Astrocyte (in vitro differentiated cells and primary cell): ENCODE data around the gene SMIM28. TPM values are rescaled to one million over a fixed set of nuclear protein-coding genes. Genes with fewer than 3 reads are reported as not detected.

Source experiments
- DNase-seq: peaks from one replicate; pipeline ENCODE4 v3.0.0-alpha.2; 2010; ENCODE audit warnings: low read depth
- FAIRE-seq: peaks from 2 replicates; lab custom pipeline; 2011; peaks lifted over from hg19 to GRCh38; lab: Jason Lieb, UNC
- H2AFZ ChIP-seq: 2 replicates; pipeline ENCODE4 v1.6.0; 2012; ENCODE audit warnings: low read depth, low read length, inconsistent platforms
- H3K27ac ChIP-seq: 2 replicates; pipeline ENCODE4 v1.5.1; 2011; ENCODE audit warnings: low read depth, low read length, inconsistent platforms
- H3K27me3 ChIP-seq: 2 replicates; pipeline ENCODE4 v1.6.0; 2011; ENCODE audit warnings: low read length, inconsistent platforms; ENCODE audit not compliant: insufficient read depth
- H3K36me3 ChIP-seq: 2 replicates; pipeline ENCODE4 v1.5.1; 2011; ENCODE audit warnings: low read length, inconsistent platforms; ENCODE audit not compliant: insufficient read depth
- H3K4me1 ChIP-seq: 2 replicates; pipeline ENCODE4 v1.5.1; 2011; ENCODE audit warnings: low read length, inconsistent platforms; ENCODE audit not compliant: insufficient read depth
- H3K4me2 ChIP-seq: 2 replicates; pipeline ENCODE4 v1.6.0; 2012; ENCODE audit warnings: low read length, inconsistent platforms
- H3K4me3 ChIP-seq: 2 replicates; pipeline ENCODE4 v1.5.1; 2011; ENCODE audit warnings: low read depth, mild to moderate bottlenecking, low read length, inconsistent platforms; ENCODE audit not compliant: insufficient read depth
- H3K79me2 ChIP-seq: 2 replicates; pipeline ENCODE4 v1.6.0; 2012; ENCODE audit warnings: mild to moderate bottlenecking, low read length, inconsistent platforms; ENCODE audit not compliant: insufficient read depth
- H3K9ac ChIP-seq: 2 replicates; pipeline ENCODE4 v1.6.0; 2012; ENCODE audit warnings: mild to moderate bottlenecking, low read length, inconsistent platforms
- H3K9me3 ChIP-seq: 2 replicates; pipeline ENCODE4 v1.5.1; 2012; ENCODE audit warnings: low read depth, mild to moderate bottlenecking, low read length, inconsistent platforms; ENCODE audit not compliant: insufficient read depth
- H4K20me1 ChIP-seq: 2 replicates; pipeline ENCODE4 v1.6.0; 2012; ENCODE audit warnings: low read length, inconsistent platforms; ENCODE audit not compliant: insufficient read depth
- H3K27ac Mint-ChIP-seq: one replicate; pipeline ENCODE4 v1.8.0; 2021; ENCODE audit warnings: mild to moderate bottlenecking, mixed read lengths; ENCODE audit not compliant: unreplicated experiment
- H3K27me3 Mint-ChIP-seq: one replicate; pipeline ENCODE4 v1.8.0; 2021; ENCODE audit warnings: low read depth, mixed read lengths; ENCODE audit not compliant: unreplicated experiment
- H3K36me3 Mint-ChIP-seq: one replicate; pipeline ENCODE4 v1.8.0; 2021; ENCODE audit warnings: low read depth, mixed read lengths; ENCODE audit not compliant: unreplicated experiment
- H3K4me1 Mint-ChIP-seq: one replicate; pipeline ENCODE4 v1.8.0; 2021; ENCODE audit warnings: low read depth, mixed read lengths; ENCODE audit not compliant: unreplicated experiment
- H3K4me3 Mint-ChIP-seq: one replicate; pipeline ENCODE4 v1.8.0; 2021; ENCODE audit warnings: mild to moderate bottlenecking, moderate library complexity, mixed read lengths; ENCODE audit not compliant: unreplicated experiment
- H3K9me3 Mint-ChIP-seq: one replicate; pipeline ENCODE4 v1.8.0; 2021; ENCODE audit warnings: mild to moderate bottlenecking, mixed read lengths; ENCODE audit not compliant: unreplicated experiment
- EZH2 ChIP-seq: IDR thresholded peaks from 2 replicates; pipeline ENCODE4 v1.6.1; 2012; ENCODE audit warnings: mild to moderate bottlenecking, low read length, inconsistent platforms; ENCODE audit not compliant: insufficient read depth
- total RNA-seq: library from RNA; stranded (reverse); gene quantifications from 2 replicates; pipeline ENCODE4 v1.2.1, GENCODE V29; 2021
- TF ChIP-seq, protein P1 (sequence below): IDR thresholded peaks from 2 replicates; pipeline ENCODE4 v1.5.1; 2011; ENCODE audit warnings: low read depth, mild to moderate bottlenecking, inconsistent platforms, low read length, moderate library complexity; ENCODE audit not compliant: insufficient read depth

The SMIM28 gene
- total RNA-seq, 1 donor from 2014 or later, result not detected

DNA sequence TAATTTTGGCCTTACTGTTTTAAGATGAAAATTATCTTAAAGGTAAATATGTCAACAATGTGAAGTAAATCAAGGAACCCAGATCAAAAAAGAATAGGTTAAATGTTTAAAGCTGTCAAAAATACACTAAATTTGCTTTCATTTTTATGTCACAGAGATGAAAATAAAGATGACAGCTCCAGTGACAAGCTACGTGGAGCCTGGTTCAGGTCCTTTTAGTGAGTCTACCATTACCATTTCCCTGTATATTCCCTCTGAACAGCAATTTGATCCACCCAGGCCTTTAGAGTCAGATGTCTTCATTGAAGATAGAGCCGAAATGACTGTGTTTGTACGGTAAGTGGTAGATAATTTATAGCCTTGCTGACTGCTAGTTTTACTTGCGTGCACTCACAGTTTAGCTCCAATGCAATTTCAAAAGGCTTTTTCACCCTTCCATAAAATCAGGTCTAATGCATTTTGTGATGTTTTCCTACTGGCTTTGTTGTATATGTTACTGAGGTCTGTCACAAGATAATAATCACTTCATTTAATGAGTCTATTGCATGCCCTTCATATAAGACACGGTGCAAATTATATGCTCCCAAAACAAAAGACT is 28.2 kb downstream of the SMIM28 start:
- Histone ChIP-seq H3K27ac (no peak overlapping the region), H4K20me1 (no peaks in the 10 kb centered on the region), H3K9me3 (no peaks in the 10 kb centered on the region), H3K79me2 (no peaks in the 10 kb centered on the region), H3K4me1 (peaks cover 8% of the 10 kb centered on the region), H3K9ac (no peak overlapping the region), H3K4me2 (no peak overlapping the region), H2AFZ (no peak overlapping the region), H3K4me3 (no peak overlapping the region), H3K36me3 (peaks cover 17% of the 10 kb centered on the region), H3K27me3 (no peaks in the 10 kb centered on the region)
- FAIRE-seq (no peak), DNase-seq (no peak)
- H3K27ac Mint-ChIP-seq, result no peak overlapping the region
- H3K4me3 Mint-ChIP-seq, result no peak overlapping the region
- no peaks in the 10 kb centered on the region for H3K9me3 Mint-ChIP-seq
- H3K4me1 Mint-ChIP-seq, result no peaks in the 10 kb centered on the region
- TF ChIP-seq, protein P1, sequence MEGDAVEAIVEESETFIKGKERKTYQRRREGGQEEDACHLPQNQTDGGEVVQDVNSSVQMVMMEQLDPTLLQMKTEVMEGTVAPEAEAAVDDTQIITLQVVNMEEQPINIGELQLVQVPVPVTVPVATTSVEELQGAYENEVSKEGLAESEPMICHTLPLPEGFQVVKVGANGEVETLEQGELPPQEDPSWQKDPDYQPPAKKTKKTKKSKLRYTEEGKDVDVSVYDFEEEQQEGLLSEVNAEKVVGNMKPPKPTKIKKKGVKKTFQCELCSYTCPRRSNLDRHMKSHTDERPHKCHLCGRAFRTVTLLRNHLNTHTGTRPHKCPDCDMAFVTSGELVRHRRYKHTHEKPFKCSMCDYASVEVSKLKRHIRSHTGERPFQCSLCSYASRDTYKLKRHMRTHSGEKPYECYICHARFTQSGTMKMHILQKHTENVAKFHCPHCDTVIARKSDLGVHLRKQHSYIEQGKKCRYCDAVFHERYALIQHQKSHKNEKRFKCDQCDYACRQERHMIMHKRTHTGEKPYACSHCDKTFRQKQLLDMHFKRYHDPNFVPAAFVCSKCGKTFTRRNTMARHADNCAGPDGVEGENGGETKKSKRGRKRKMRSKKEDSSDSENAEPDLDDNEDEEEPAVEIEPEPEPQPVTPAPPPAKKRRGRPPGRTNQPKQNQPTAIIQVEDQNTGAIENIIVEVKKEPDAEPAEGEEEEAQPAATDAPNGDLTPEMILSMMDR, result no peak
- no peak for TF ChIP-seq EZH2
- H3K36me3 Mint-ChIP-seq, result peaks cover 9% of the 10 kb centered on the region
- no peaks in the 10 kb centered on the region for H3K27me3 Mint-ChIP-seq

DNA sequence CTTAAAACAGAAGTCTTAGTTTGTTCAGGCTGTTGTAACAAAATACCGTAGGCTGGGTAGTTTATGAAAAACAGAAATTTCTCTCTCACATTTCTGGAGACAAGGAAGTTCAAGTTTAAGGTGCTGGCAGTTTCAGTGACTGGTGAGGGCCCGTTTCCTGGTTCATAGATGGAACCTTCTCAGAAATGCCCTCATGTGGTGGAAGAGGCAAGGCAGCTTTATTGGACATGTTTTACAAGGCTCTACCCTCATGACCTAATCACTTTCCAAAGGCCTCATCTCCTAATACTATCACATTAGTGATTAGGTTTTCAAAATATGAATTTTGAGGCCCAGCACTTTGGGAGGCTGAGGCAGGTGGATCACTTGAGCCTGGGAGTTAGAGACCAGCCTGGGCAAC is 28.7 kb downstream of the SMIM28 start:
- no peak overlapping the region for H3K27ac Mint-ChIP-seq
- Histone ChIP-seq H2AFZ (no peak overlapping the region), H3K79me2 (no peaks in the 10 kb centered on the region), H3K9ac (no peak overlapping the region), H3K9me3 (no peaks in the 10 kb centered on the region), H3K27me3 (no peaks in the 10 kb centered on the region), H3K4me1 (peaks cover 14% of the 10 kb centered on the region), H3K4me2 (no peak overlapping the region), H3K4me3 (no peak overlapping the region), H4K20me1 (no peaks in the 10 kb centered on the region), H3K27ac (no peak overlapping the region), H3K36me3 (peaks cover 17% of the 10 kb centered on the region)
- FAIRE-seq, result no peak
- no peak for TF ChIP-seq EZH2
- TF ChIP-seq, protein P1, result no peak
- no peak overlapping the region for H3K4me3 Mint-ChIP-seq
- H3K4me1 Mint-ChIP-seq, result peaks cover 4% of the 10 kb centered on the region
- H3K36me3 Mint-ChIP-seq, result peaks cover 9% of the 10 kb centered on the region
- no peaks in the 10 kb centered on the region for H3K9me3 Mint-ChIP-seq
- no peak for DNase-seq
- H3K27me3 Mint-ChIP-seq, result no peaks in the 10 kb centered on the region

DNA sequence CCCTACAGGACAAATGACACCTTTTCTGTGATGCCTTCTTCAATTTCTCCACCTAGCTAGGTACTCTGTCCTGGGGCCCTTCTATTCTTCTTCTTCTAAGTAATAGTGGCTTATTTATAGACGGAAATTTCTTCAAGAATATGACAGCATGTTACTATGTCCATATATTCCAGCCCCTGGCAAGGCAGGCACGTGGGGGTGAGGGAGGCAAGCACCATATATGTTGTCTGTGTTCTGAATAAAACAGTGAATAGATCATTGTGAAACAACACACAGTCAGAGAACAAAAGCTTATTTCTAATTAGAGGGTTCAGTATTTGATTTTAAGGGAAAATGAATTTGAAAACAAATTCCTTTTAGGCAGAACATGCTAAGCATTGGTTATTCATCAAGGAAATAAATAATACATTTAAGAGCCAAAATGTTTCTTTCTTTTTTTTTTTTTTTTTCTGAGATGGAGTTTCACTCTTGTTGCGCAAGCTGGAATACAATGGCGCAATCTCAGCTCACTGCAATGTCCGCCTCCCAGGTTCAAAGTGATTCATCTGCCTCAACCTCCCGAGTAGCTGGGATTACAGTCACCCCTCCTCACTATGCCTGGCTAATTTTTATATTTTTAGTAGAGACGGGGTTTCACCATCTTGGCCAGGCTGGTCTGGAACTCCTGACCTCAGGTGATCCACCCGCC is 32.5 kb downstream of the SMIM28 start:
- peaks cover 32% of the 10 kb centered on the region for H3K36me3 ChIP-seq
- no peak for FAIRE-seq
- no peak overlapping the region for H3K4me2 ChIP-seq

More for the DNA sequence above, 32.5 kb downstream of the SMIM28 start:
- no peak for TF ChIP-seq EZH2
- TF ChIP-seq, protein P1, result no peak
- Histone ChIP-seq H3K4me1 (peaks cover 14% of the 10 kb centered on the region), H3K9me3 (no peaks in the 10 kb centered on the region), H3K27ac (no peak overlapping the region), H2AFZ (no peak overlapping the region), H3K4me3 (no peak overlapping the region), H3K27me3 (no peaks in the 10 kb centered on the region), H3K79me2 (no peaks in the 10 kb centered on the region), H3K9ac (no peak overlapping the region), H4K20me1 (no peaks in the 10 kb centered on the region)
- H3K4me1 Mint-ChIP-seq, result peaks cover 9% of the 10 kb centered on the region
- H3K36me3 Mint-ChIP-seq, result peaks cover 31% of the 10 kb centered on the region
- DNase-seq, result no peak
- no peak overlapping the region for H3K27ac Mint-ChIP-seq
- no peaks in the 10 kb centered on the region for H3K27me3 Mint-ChIP-seq
- H3K9me3 Mint-ChIP-seq, result no peaks in the 10 kb centered on the region
- no peak overlapping the region for H3K4me3 Mint-ChIP-seq
